ENCODE measurements around the gene MYO10.

Gene MYO10

GRCh38 chr5:16918156-16918555 lies 17.9 kb downstream of the MYO10 start:
- in situ Hi-C loops (cut with HindIII; ENCODE audit: low sequenced_read_pairs) = no loop called here

- in situ Hi-C loops (cut with HindIII; ENCODE audit: low sequenced_read_pairs) = no loop called here
Measured at GRCh38 chr5:16916262-16916878, 19.7 kb downstream of the MYO10 start.

- in situ Hi-C loops (cut with HindIII; ENCODE audit: low sequenced_read_pairs) = no loop called here
Measured at GRCh38 chr5:16914584-16914983, 21.5 kb downstream of the MYO10 start.

GRCh38 chr5:16914108-16914435 lies 22.0 kb downstream of the MYO10 start:
- in situ Hi-C loops (cut with HindIII; ENCODE audit: low sequenced_read_pairs) = no loop called here

- in situ Hi-C loops (cut with HindIII; ENCODE audit: low sequenced_read_pairs) = no loop called here
Measured at GRCh38 chr5:16913187-16914107, 22.6 kb downstream of the MYO10 start.

GRCh38 chr5:16912080-16912479 lies 24.0 kb downstream of the MYO10 start:
- in situ Hi-C loops (cut with HindIII; ENCODE audit: low sequenced_read_pairs) = no loop called here

GRCh38 chr5:16909464-16909863 lies 26.6 kb downstream of the MYO10 start:
- in situ Hi-C loops (cut with HindIII; ENCODE audit: low sequenced_read_pairs) = no loop called here

- in situ Hi-C loops (cut with HindIII; ENCODE audit: low sequenced_read_pairs) = no loop called here
Measured at GRCh38 chr5:16907270-16907669, 28.8 kb downstream of the MYO10 start.

- in situ Hi-C loops (cut with HindIII; ENCODE audit: low sequenced_read_pairs) = no loop called here
Measured at GRCh38 chr5:16906255-16906654, 29.8 kb downstream of the MYO10 start.

- in situ Hi-C loops (cut with HindIII; ENCODE audit: low sequenced_read_pairs) = no loop called here
Measured at GRCh38 chr5:16903480-16904300, 32.4 kb downstream of the MYO10 start.

GRCh38 chr5:16902846-16903245 lies 33.2 kb downstream of the MYO10 start:
- in situ Hi-C loops (cut with HindIII; ENCODE audit: low sequenced_read_pairs) = no loop called here

- in situ Hi-C loops (cut with HindIII; ENCODE audit: low sequenced_read_pairs) = no loop called here
Measured at GRCh38 chr5:16901021-16901644, 35.0 kb downstream of the MYO10 start.

GRCh38 chr5:16899171-16899570 lies 36.9 kb downstream of the MYO10 start:
- in situ Hi-C loops (cut with HindIII; ENCODE audit: low sequenced_read_pairs) = no loop called here

- in situ Hi-C loops (cut with HindIII; ENCODE audit: low sequenced_read_pairs) = no loop called here
Measured at GRCh38 chr5:16897800-16898199, 38.3 kb downstream of the MYO10 start.

GRCh38 chr5:16897284-16897704 lies 38.8 kb downstream of the MYO10 start:
- in situ Hi-C loops (cut with HindIII; ENCODE audit: low sequenced_read_pairs) = no loop called here

- in situ Hi-C loops (cut with HindIII; ENCODE audit: low sequenced_read_pairs) = no loop called here
Measured at GRCh38 chr5:16896767-16897166, 39.3 kb downstream of the MYO10 start.

GRCh38 chr5:16894236-16895057 lies 41.6 kb downstream of the MYO10 start:
- in situ Hi-C loops (cut with HindIII; ENCODE audit: low sequenced_read_pairs) = no loop called here

- in situ Hi-C loops (cut with HindIII; ENCODE audit: low sequenced_read_pairs) = no loop called here
Measured at GRCh38 chr5:16891033-16891432, 45.1 kb downstream of the MYO10 start.

- in situ Hi-C loops (cut with HindIII; ENCODE audit: low sequenced_read_pairs) = no loop called here
Measured at GRCh38 chr5:16889972-16890519, 46.0 kb downstream of the MYO10 start.

Data from DLD1 (cell line).